Endodermal cell (in vitro differentiated cells): ENCODE data around the gene COL5A2. TPM values are rescaled to one million over a fixed set of nuclear protein-coding genes. Genes with fewer than 3 reads are reported as not detected.

Experiments used
- DNase-seq: peaks from one replicate; pipeline ENCODE4 v3.0.0-alpha.2; 2017
- H3K27ac ChIP-seq: 2 replicates; pipeline ENCODE4 v1.5.1; 2013; ENCODE audit warnings: mild to moderate bottlenecking, low read depth, low read length, moderate library complexity
- H3K27me3 ChIP-seq: 2 replicates; pipeline ENCODE4 v1.6.1; 2013; ENCODE audit warnings: mild to moderate bottlenecking, low read length, moderate library complexity; ENCODE audit not compliant: insufficient read depth, control insufficient read depth, poor library complexity, severe bottlenecking
- H3K36me3 ChIP-seq: 2 replicates; pipeline ENCODE4 v1.7.0; 2013; ENCODE audit warnings: mild to moderate bottlenecking, low read length, moderate library complexity; ENCODE audit not compliant: control insufficient read depth, insufficient read depth
- H3K4me1 ChIP-seq: one replicate; pipeline ENCODE4 v1.7.0; 2013; ENCODE audit warnings: low read length; ENCODE audit not compliant: control insufficient read depth, insufficient read depth
- H3K4me3 ChIP-seq: 2 replicates; pipeline ENCODE4 v1.5.1; 2013; ENCODE audit warnings: mild to moderate bottlenecking, low read length, moderate library complexity
- H3K9ac ChIP-seq: 2 replicates; pipeline ENCODE4 v1.6.1; 2013; ENCODE audit warnings: mild to moderate bottlenecking, low read length, moderate library complexity; ENCODE audit not compliant: poor library complexity, severe bottlenecking; ENCODE audit errors: extremely low read depth
- H3K9me3 ChIP-seq: 2 replicates; pipeline ENCODE4 v1.6.1; 2013; ENCODE audit warnings: mild to moderate bottlenecking, low read length, moderate library complexity; ENCODE audit not compliant: control insufficient read depth
- H3K27ac Mint-ChIP-seq: 2 replicates; pipeline ENCODE4 v1.8.0; 2020; ENCODE audit warnings: mixed read lengths
- H3K27me3 Mint-ChIP-seq: 2 replicates; pipeline ENCODE4 v1.8.0; 2021; ENCODE audit warnings: mild to moderate bottlenecking, mixed read lengths; ENCODE audit not compliant: insufficient read depth
- H3K36me3 Mint-ChIP-seq: 2 replicates; pipeline ENCODE4 v1.8.0; 2020; ENCODE audit warnings: low read depth, mixed read lengths
- H3K4me1 Mint-ChIP-seq: 2 replicates; pipeline ENCODE4 v1.8.0; 2020; ENCODE audit warnings: mixed read lengths
- H3K4me3 Mint-ChIP-seq: 2 replicates; pipeline ENCODE4 v1.8.0; 2020; ENCODE audit warnings: mild to moderate bottlenecking, moderate library complexity, mixed read lengths
- H3K9me3 Mint-ChIP-seq: 2 replicates; pipeline ENCODE4 v1.8.0; 2020; ENCODE audit warnings: mild to moderate bottlenecking, mixed read lengths
- CTCF ChIP-seq: fragments of 200-600 bp; sonication (generic); conservative IDR thresholded peaks from 2 replicates; pipeline ENCODE4 v1.5.0; 2021; ENCODE audit warnings: antibody characterized with exemption, mild to moderate bottlenecking
- whole genome bisulfite sequencing, 2 experiments: methylation state at CpG; one replicate each; pipeline versions ENCODE4 v1.1.5 to v1.1.7; 2013; ENCODE audit warnings: missing lambda C conversion rate in 2 of 2, mixed read lengths in 1 of 2; ENCODE audit not compliant: insufficient coverage in 1 of 2, insufficient read length in 1 of 2; 5-methylcytosine and 5-hydroxymethylcytosine counted together
- total RNA-seq, 2 donors: library from RNA; stranded (reverse); fragmentation: NEBNext Ultra II Directional in 1 of 2; extraction: Animal tissue kit (Norgen Biotek cat#: 25700) in 1 of 2; gene quantifications; 2 replicates in 1 of 2; 3 replicates in 1 of 2; pipeline ENCODE4 v1.2.1, GENCODE V29; 2021

Gene COL5A2
- total RNA-seq, 2 donors from 2014 or later = 117 to 153 TPM

- Mint-ChIP-seq H3K36me3 (peaks cover 22% of the 10 kb centered on the region), H3K4me3 (no peak overlapping the region), H3K9me3 (no peaks in the 10 kb centered on the region), H3K27me3 (no peaks in the 10 kb centered on the region), H3K4me1 (no peaks in the 10 kb centered on the region), H3K27ac (no peak overlapping the region)
- Histone ChIP-seq H3K27ac (no peak overlapping the region), H3K27me3 (no peaks in the 10 kb centered on the region), H3K9ac (no peak overlapping the region), H3K4me3 (no peak overlapping the region), H3K4me1 (no peaks in the 10 kb centered on the region), H3K9me3 (no peaks in the 10 kb centered on the region), H3K36me3 (peaks cover 88% of the 10 kb centered on the region)
- no peak for DNase-seq
- no peak for TF ChIP-seq CTCF
Observed at GRCh38 chr2:189069855-189070619, 109.5 kb downstream of the COL5A2 start.

GRCh38 chr2:189066037-189066436, 113.5 kb downstream of the COL5A2 start:
- H3K27ac Mint-ChIP-seq = no peak overlapping the region
- no peak overlapping the region for H3K4me3 Mint-ChIP-seq
- no peak for TF ChIP-seq CTCF
- peaks cover 32% of the 10 kb centered on the region for H3K36me3 Mint-ChIP-seq
- no peaks in the 10 kb centered on the region for H3K9me3 ChIP-seq
- no peaks in the 10 kb centered on the region for H3K9me3 Mint-ChIP-seq
- H3K27ac ChIP-seq = no peak overlapping the region
- no peaks in the 10 kb centered on the region for H3K4me1 Mint-ChIP-seq
- no peaks in the 10 kb centered on the region for H3K4me1 ChIP-seq
- H3K27me3 Mint-ChIP-seq = no peaks in the 10 kb centered on the region
- no peak overlapping the region for H3K4me3 ChIP-seq
- H3K27me3 ChIP-seq = no peaks in the 10 kb centered on the region
- DNase-seq = no peak
- H3K36me3 ChIP-seq = peaks cover 83% of the 10 kb centered on the region
- no peak overlapping the region for H3K9ac ChIP-seq

- H3K27ac Mint-ChIP-seq = no peak overlapping the region
- DNase-seq = no peak
- H3K9me3 Mint-ChIP-seq = no peaks in the 10 kb centered on the region
- Histone ChIP-seq H3K27me3 (no peaks in the 10 kb centered on the region), H3K4me3 (no peak overlapping the region), H3K9ac (no peak overlapping the region), H3K36me3 (peaks cover 86% of the 10 kb centered on the region), H3K27ac (no peak overlapping the region), H3K4me1 (no peaks in the 10 kb centered on the region), H3K9me3 (no peaks in the 10 kb centered on the region)
- H3K4me1 Mint-ChIP-seq = no peaks in the 10 kb centered on the region
- no peak overlapping the region for H3K4me3 Mint-ChIP-seq
- peaks cover 27% of the 10 kb centered on the region for H3K36me3 Mint-ChIP-seq
- no peaks in the 10 kb centered on the region for H3K27me3 Mint-ChIP-seq
- no peak for TF ChIP-seq CTCF
- 100% methylated on average over 1 of the region's 1 CpG for WGBS, 2 experiments
Observed at GRCh38 chr2:189060096-189060642, 119.4 kb downstream of the COL5A2 start.
